Endodermal cell (in vitro differentiated cells): ENCODE results near the gene ST6GALNAC6. TPM values are rescaled to one million over a fixed set of nuclear protein-coding genes. Genes with fewer than 3 reads are reported as not detected.

Experiments used
- DNase-seq: peaks from one replicate; pipeline ENCODE4 v3.0.0-alpha.2; 2017
- H3K27ac ChIP-seq: 2 replicates; pipeline ENCODE4 v1.5.1; 2013; ENCODE audit warnings: mild to moderate bottlenecking, low read depth, low read length, moderate library complexity
- H3K27me3 ChIP-seq: 2 replicates; pipeline ENCODE4 v1.6.1; 2013; ENCODE audit warnings: mild to moderate bottlenecking, low read length, moderate library complexity; ENCODE audit not compliant: insufficient read depth, control insufficient read depth, poor library complexity, severe bottlenecking
- H3K36me3 ChIP-seq: 2 replicates; pipeline ENCODE4 v1.7.0; 2013; ENCODE audit warnings: mild to moderate bottlenecking, low read length, moderate library complexity; ENCODE audit not compliant: control insufficient read depth, insufficient read depth
- H3K4me1 ChIP-seq: one replicate; pipeline ENCODE4 v1.7.0; 2013; ENCODE audit warnings: low read length; ENCODE audit not compliant: control insufficient read depth, insufficient read depth
- H3K4me3 ChIP-seq: 2 replicates; pipeline ENCODE4 v1.5.1; 2013; ENCODE audit warnings: mild to moderate bottlenecking, low read length, moderate library complexity
- H3K9ac ChIP-seq: 2 replicates; pipeline ENCODE4 v1.6.1; 2013; ENCODE audit warnings: mild to moderate bottlenecking, low read length, moderate library complexity; ENCODE audit not compliant: poor library complexity, severe bottlenecking; ENCODE audit errors: extremely low read depth
- H3K9me3 ChIP-seq: 2 replicates; pipeline ENCODE4 v1.6.1; 2013; ENCODE audit warnings: mild to moderate bottlenecking, low read length, moderate library complexity; ENCODE audit not compliant: control insufficient read depth
- H3K27ac Mint-ChIP-seq: 2 replicates; pipeline ENCODE4 v1.8.0; 2020; ENCODE audit warnings: mixed read lengths
- H3K27me3 Mint-ChIP-seq: 2 replicates; pipeline ENCODE4 v1.8.0; 2021; ENCODE audit warnings: mild to moderate bottlenecking, mixed read lengths; ENCODE audit not compliant: insufficient read depth
- H3K36me3 Mint-ChIP-seq: 2 replicates; pipeline ENCODE4 v1.8.0; 2020; ENCODE audit warnings: low read depth, mixed read lengths
- H3K4me1 Mint-ChIP-seq: 2 replicates; pipeline ENCODE4 v1.8.0; 2020; ENCODE audit warnings: mixed read lengths
- H3K4me3 Mint-ChIP-seq: 2 replicates; pipeline ENCODE4 v1.8.0; 2020; ENCODE audit warnings: mild to moderate bottlenecking, moderate library complexity, mixed read lengths
- H3K9me3 Mint-ChIP-seq: 2 replicates; pipeline ENCODE4 v1.8.0; 2020; ENCODE audit warnings: mild to moderate bottlenecking, mixed read lengths
- CTCF ChIP-seq: fragments of 200-600 bp; sonication (generic); conservative IDR thresholded peaks from 2 replicates; pipeline ENCODE4 v1.5.0; 2021; ENCODE audit warnings: antibody characterized with exemption, mild to moderate bottlenecking
- WGBS, 2 experiments: methylation state at CpG; one replicate each; pipeline versions ENCODE4 v1.1.5 to v1.1.7; 2013; ENCODE audit warnings: missing lambda C conversion rate in 2 of 2, mixed read lengths in 1 of 2; ENCODE audit not compliant: insufficient coverage in 1 of 2, insufficient read length in 1 of 2; 5-methylcytosine and 5-hydroxymethylcytosine counted together
- total RNA-seq, 2 donors: library from RNA; stranded (reverse); fragmentation: NEBNext Ultra II Directional in 1 of 2; extraction: Animal tissue kit (Norgen Biotek cat#: 25700) in 1 of 2; gene quantifications; 2 replicates in 1 of 2; 3 replicates in 1 of 2; pipeline ENCODE4 v1.2.1, GENCODE V29; 2021

ST6GALNAC6 gene
- total RNA-seq, 2 donors from 2014 or later: 42.3 to 44.2 TPM

- Mint-ChIP-seq H3K36me3 (no peaks in the 10 kb centered on the region), H3K27ac (no peak within 1 kb of the TSS), H3K27me3 (no peaks in the 10 kb centered on the region), H3K4me1 (peaks cover 11% of the 10 kb centered on the region), H3K4me3 (peak within 1 kb of the TSS; percentile 65), H3K9me3 (no peaks in the 10 kb centered on the region)
- Histone ChIP-seq H3K27me3 (no peaks in the 10 kb centered on the region), H3K9me3 (no peaks in the 10 kb centered on the region), H3K4me3 (peak within 1 kb of the TSS; percentile 81), H3K4me1 (peaks cover 8% of the 10 kb centered on the region), H3K36me3 (no peaks in the 10 kb centered on the region), H3K9ac (no peak within 1 kb of the TSS), H3K27ac (no peak within 1 kb of the TSS)
- peak; percentile 87 for DNase-seq
- 3 to 9% methylated on average over 18 to 44 of the region's 44 CpGs for WGBS, 2 experiments
- no peak for TF ChIP-seq CTCF
Measured at GRCh38 chr9:127877566-127877998, 21.8 kb downstream of the ST6GALNAC6 start, which contains the start of gene AK1. TSS of gene AK1 (minus strand) at chr9:127877675. CDS start at chr9:127874617, 3,058 bp downstream.

GRCh38 chr9:127876764-127877562 lies 22.4 kb downstream of the ST6GALNAC6 start:
- no peaks in the 10 kb centered on the region for H3K9me3 ChIP-seq
- no peaks in the 10 kb centered on the region for H3K27me3 ChIP-seq
- Mint-ChIP-seq H3K36me3 (no peaks in the 10 kb centered on the region), H3K27ac (no peak overlapping the region), H3K4me1 (peaks cover 11% of the 10 kb centered on the region), H3K27me3 (no peaks in the 10 kb centered on the region), H3K9me3 (no peaks in the 10 kb centered on the region), H3K4me3 (peak overlapping the region; percentile 65)
- H3K4me3 ChIP-seq: peak overlapping the region; percentile 73
- H3K4me1 ChIP-seq: peaks cover 8% of the 10 kb centered on the region
- H3K36me3 ChIP-seq: no peaks in the 10 kb centered on the region
- 49 to 90% methylated on average over 11 to 26 of the region's 26 CpGs for WGBS, 2 experiments
- H3K9ac ChIP-seq: no peak overlapping the region
- no peak for TF ChIP-seq CTCF
- no peak for DNase-seq
- H3K27ac ChIP-seq: no peak overlapping the region

- H3K27me3 Mint-ChIP-seq: no peaks in the 10 kb centered on the region
- no peaks in the 10 kb centered on the region for H3K27me3 ChIP-seq
- H3K4me1 Mint-ChIP-seq: peaks cover 11% of the 10 kb centered on the region
- H3K36me3 Mint-ChIP-seq: no peaks in the 10 kb centered on the region
- TF ChIP-seq CTCF: no peak
- WGBS, 2 experiments: 85 to 88% methylated on average over 4 to 12 of the region's 14 CpGs
- no peaks in the 10 kb centered on the region for H3K9me3 Mint-ChIP-seq
- no peak overlapping the region for H3K4me3 ChIP-seq
- no peak overlapping the region for H3K4me3 Mint-ChIP-seq
- H3K4me1 ChIP-seq: peaks cover 8% of the 10 kb centered on the region
- no peaks in the 10 kb centered on the region for H3K9me3 ChIP-seq
- H3K27ac Mint-ChIP-seq: no peak overlapping the region
- H3K9ac ChIP-seq: no peak overlapping the region
- H3K27ac ChIP-seq: peak overlapping the region; percentile 47
- H3K36me3 ChIP-seq: no peaks in the 10 kb centered on the region
- peak; percentile 38 for DNase-seq
Measured at GRCh38 chr9:127876026-127876763, 23.2 kb downstream of the ST6GALNAC6 start.
